GM18907 (cell line): ENCODE measurements around the gene ACRBP.

Experiments
- ATAC-seq: cut with Tn5 transposase; IDR thresholded peaks from one replicate; pipeline ENCODE4 v1.9.1; 2021; ENCODE audit warnings: mild to moderate bottlenecking, moderate library complexity; ENCODE audit not compliant: unreplicated experiment

Gene ACRBP

DNA sequence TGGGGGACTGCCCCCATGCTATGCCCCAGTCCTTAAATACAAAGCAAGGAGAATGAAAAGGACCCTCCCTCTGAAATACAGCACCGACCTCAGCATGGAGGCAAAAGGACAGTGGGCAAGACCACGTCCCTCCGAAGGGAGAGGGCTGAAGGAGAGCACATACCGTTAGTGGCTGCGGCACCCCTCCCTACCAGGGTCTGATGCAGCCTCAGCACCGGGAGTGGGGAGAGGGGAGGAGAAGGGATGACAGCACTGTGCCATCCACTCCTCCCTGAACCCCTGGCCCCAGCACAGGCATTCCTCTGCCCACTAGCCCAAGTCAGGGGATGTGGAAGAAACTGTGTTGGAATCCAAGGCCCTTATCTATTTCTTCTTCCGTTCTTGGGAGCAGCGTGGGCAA lies 3.6 kb upstream of the ACRBP start:
- no peak for ATAC-seq

DNA sequence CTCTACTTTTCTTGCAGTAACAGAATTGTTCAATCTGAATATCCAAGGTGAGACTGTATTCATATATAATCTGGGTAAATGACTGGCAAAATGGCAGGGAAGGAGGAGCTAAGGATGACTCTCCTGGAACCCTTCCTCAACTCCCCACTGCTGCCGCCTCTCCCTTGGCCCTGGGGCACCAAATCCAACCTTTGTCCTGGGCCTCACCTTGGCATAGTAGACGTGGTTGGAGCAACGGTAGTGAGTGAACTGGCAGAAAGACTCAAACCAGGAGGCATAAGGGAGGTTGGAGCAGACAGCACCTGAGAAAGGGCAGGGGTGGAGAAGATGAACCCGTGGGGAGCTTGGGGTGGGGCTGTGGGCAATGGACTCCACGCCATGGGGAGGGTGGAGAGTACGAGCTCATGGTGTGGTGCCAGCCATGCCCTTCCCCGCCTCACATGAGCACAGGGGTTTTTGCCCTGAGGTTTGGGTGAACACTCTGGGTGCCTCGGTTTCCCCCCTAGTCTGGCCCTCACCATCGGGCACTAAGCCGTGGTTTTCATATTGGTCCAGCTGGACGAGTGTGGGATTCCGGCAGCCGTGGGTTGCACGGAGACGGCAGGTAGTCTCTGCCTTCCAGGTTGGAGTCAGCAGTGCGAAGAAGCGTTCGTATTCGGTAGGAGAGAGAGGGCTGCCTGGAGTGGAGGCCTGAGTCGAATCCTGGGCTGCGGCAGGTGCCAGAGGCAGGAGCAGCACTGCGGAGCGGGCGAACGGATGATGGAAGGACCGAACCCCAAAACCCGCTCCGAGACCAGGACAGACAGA lies 753 bp downstream of the ACRBP start:
- no peak for ATAC-seq

DNA sequence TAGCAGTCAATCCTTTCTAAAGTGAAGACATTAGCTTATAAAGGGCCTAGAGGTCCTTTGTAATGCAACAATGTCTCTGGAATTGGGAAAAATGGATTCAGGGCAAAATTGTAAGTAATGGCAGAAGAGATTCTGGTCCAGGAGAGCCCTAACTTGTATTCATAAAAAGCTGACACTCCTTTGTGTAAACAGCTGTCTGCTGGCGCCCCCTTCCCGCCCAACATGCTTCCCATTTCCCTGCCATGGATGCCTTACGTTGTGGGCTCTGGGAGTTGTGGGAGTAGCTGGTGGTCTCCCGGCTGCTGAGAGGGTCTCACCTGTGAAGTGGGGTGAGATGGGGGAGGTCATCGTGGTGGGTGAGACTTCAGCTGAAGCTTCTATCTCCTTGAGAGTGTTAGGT lies 2.3 kb downstream of the ACRBP start:
- no peak for ATAC-seq

DNA sequence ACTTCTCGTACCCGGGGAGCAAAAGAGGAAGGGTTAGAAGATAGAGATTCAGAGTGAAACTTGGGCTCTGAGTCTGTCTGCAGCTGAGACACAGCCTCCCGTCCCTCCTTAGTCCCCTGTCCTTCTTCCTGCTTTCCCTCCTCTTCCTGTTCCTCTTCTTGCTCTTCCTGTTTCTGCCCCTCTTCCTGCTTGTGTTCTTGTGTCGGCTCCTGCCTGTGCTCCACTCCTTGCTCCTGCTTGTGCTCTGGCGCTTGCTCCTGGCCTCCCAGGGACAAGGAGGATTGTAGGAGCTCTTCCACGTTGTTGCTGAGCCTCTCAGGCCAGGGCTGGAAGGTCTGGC lies 3.0 kb downstream of the ACRBP start:
- no peak for ATAC-seq

DNA sequence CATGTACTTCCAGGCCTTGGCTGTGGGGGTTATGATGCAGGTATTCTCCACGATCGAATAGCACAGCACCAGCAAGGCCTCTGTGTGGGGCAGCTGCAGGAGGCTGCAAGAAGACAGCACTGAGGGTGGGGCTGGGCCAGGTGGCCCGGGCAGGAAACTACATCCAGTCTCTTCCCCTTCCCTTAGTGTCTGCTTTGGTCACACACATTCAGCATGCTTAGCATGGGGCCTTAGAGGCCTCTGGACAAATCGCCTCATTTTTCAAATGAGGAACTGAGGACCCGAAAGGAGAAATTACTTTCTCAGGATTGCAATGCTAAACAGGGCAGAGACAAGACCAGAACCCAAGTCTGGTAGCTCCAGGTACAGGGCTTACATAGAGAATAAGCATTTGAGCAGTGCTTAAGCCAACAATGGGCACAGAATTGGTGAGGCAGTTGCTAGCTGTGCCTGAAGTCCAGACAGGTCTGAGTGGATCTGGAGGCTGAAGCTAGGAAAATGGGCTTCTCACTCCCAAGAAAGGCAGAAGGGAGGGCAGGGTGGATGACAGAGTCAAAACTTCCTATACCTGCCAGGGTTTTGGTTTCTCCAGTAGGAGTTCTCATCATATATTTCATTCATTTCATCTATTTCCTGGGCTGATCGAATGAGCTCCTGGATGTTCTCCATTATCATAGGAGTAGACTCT lies 3.5 kb downstream of the ACRBP start:
- no peak for ATAC-seq

DNA sequence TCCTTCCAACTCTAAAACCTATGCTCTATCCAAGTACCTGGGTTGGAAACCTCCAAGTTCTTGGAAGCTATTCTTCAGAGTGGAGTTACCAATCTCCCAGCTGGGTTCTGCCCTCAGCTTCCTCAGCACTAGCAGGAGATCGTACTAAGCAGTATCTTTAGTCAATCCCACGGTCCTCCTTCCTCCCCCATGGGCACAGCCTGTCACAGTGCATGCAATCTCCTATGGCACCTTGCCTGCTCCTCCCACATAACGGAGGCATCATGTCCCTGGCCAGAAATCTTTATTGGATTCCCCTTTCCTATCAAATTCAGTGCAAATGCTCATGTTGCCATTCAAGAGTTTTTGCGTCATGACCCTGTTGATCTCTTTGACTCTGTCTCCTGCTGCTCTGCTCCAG lies 6.1 kb downstream of the ACRBP start:
- no peak for ATAC-seq

DNA sequence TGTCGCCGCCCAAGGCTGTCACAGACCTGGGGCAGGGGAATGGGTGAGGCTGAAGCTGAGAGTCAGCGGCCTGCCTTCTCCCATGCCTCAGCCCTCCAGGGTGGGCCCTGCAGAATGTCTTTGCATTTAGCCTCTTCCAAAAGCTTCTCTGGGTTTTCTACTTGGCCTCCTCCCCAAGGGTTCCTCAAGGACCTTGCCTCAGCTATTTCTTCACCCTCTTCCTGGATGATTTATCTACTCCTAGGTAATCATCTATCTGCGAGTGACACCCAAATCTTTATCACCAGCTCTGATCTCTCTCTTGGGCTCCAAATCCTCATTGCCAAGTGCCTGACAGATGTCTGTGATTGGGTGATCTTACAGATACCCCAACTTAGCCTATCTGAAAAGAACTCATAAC lies 6.7 kb downstream of the ACRBP start:
- ATAC-seq = no peak

DNA sequence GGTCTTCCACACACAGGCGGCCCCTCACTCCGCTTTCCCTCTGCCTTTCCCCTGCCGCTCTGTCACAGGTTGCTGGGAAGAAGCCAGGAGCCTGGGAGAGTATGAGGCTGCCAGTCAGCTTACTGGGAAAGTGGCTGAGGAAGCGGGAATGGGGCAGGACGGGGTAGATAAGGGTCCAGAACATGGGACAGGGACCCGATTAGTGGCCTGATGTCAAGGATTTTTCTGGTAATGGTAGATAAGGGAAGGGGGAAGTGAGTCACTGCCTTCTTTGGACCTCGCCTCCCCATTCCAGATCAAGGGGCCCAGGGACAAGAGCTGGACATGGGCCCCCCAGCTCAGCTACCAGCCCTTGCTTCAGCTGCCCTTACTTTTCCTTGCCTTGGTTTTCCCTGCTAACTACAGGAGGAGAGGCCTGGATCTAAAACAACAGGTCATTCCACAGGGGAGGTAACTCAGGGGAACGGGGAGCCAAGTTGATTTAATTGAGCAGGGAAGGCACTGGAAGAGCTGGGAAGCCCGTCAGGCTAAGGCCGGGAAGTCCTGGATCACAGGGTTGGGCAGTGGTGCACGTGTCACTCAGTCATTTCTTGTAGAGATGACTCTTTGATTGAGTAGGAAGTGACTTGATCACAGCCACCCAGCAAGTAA lies 8.0 kb downstream of the ACRBP start:
- no peak for ATAC-seq

DNA sequence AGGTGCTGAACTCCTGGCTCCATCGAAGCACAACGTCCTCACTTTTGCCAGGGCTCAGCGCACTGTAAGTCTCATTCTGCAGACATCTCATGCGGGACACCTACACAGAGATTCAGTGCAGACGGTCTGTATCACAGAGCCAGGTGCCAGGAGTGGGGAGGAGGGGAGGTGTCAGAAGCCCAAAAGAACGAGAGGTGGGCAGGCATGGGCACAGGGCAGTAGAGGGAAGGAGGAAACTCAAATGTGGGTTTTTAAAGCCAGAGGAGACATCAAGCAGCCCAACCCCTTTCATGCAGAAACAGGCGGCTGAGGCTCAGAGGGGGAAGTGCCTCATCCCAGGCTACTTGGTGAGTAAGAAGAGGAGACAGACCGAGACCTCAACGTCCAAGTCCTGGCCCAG lies 8.9 kb downstream of the ACRBP start:
- ATAC-seq = no peak

DNA sequence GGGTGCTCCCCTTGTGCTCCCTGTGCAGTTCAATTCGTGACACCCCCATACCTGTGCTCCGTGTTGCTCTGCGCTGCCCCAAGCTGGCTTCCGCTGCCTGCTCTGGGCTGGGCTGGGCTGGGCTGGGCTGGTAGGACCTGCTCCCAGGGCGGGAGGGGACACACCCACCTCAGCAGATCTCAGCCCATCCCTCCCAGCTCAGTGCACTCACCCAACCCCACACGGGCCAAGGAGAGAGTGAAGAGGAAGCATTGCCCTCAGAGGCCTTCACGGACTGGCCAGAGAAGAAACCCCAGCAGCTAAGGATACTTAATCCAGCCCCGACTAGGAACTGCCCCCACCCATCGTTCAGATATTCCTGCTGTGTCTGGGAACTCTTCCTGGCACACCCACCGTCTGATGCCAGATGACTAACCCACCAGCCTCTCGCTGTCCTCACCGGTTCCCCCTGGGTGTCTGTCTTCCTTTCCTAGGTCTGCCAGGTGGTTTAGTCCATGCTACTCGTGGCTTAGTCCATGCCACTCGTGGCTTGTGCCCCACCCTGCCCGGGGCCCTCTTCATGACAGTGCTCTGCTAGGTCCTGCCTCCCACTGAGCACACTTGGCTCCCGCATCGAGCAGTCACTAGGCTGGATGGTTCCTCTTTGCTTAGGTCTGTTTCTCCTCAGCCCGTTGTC lies 11.2 kb downstream of the ACRBP start, which contains the start of gene LPAR5:
Gene LPAR5, minus strand, starts transcription at position 104 of the 676 bp plus-strand sequence. CDS start 14,711 bp downstream, outside the sequence.
- peak; percentile 45 for ATAC-seq

DNA sequence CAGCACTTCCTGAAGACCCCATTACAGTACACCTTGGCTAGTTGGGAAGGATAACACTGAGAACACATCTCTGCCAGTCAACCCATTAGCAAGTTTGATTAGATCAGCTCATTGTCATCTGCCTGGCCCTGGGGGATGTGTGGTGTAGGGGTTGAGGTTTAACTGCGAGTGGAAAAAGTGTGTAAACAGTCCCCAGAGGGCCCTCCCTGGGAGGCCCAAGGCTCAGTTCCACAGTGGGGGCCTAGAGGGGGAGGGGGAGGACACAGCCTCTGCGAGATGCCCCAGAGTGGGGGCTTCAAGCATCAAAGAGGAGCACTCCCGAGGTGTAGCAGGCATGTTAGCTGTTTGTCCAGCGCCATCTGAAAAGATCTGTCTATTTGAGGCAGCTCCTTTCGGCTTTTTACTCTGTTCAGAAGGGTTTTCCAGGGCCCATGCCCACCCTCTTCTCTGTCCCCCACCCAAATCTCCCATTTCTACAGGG lies 11.8 kb downstream of the ACRBP start:
- ATAC-seq = peak; percentile 46

DNA sequence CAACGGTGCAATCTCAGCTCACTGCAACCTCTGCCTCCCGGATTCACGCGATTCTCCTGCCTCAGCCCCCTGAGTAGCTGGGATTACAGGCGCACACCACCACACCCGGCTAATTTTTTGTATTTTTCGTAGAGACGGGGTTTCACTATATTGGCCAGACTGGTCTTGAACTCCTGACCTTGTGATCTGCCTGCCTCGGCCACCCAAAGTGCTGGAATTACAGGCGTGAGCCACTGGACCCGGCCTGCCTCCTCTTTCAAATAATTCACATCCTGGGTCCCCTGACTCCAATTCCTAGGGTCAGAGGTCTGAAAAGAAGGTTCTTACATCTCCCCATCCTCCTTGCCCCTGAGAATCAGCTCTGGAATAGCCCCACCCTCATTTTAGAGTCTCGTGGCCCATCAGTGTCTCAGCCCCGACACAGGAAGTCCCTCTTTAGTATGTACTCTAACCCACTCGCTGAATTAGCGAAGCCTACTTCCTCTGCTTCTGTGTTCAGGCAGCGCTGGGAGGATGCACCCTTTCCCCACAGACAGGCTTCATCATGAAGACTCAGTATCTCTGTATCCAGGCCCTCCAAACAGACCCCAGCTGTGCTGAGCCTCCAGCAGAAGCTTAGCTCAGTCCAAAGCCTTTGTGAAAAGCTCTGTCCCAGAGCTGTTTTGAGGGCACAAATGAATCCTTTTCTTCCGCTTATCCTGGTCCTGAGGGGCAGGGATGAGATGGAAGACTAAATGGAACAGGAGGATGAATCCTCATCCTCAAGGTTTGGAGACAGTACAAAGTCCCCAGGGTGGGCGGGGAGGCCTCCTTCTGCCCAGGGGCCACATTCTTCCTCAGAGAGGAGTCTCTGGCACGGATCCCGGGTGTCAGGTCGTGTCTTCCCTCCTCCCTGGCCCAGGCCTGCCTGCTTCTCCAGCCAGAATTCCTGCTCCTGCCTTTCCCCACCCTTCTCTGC lies 14.9 kb downstream of the ACRBP start:
- ATAC-seq = peak; percentile 60

DNA sequence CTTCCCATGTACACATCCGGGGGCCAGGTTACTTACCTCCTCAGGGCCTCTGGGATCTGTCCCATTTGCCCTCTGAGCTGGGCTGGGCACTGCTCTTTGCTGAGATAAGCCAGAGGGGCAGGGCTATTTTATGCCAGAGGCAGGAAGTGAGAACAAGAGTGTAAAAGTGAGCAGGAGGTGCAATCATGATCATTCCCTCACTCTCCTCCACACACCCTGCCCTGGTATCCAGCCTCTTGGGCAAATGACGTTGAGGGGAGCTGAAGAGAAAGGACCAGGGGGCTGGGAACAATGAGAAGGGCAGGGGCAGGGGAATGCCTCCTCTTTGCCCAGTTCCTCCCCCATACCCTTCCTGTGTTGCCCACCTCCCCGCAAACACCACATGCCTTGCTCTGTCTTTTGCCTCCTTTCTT lies 15.7 kb downstream of the ACRBP start:
- ATAC-seq = no peak

DNA sequence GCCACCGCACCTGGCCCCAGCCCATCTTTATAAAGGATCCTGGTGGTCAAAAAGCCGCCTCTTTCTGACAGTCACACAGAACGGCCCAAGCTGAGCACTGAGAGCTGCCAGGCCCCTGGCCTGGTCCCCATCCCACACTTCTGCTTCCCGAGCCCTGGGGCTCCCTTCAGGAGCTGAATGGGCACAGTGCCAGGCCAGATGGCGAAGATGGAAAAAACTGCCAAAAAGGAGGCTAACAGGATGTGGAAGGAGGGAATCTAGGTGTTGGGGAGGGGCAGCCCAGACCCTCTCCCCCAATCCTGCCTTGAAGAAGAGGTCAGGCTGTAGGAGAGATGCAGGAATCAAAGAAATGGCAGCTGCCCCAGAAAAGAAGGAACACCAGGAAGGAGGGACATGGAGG lies 16.5 kb downstream of the ACRBP start:
- ATAC-seq = no peak

DNA sequence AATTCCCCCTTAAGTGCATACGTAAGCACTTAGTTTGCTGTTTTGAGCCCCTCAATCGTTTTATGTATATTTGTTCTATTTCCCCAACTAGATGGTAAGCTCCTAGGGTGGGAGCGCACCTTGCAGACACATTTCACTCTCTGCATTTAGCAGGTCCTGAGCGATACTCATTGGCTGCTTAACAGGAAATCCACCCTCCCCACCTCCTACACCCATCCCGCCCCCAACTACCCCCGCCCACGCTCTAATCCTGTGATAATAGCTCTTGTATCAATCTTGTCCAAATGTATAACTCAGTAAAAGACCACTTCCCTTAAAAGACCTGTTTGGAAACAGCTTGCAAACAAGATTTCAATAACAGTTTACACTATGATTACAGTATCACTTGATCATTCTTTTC lies 19.6 kb downstream of the ACRBP start:
- ATAC-seq = no peak

DNA sequence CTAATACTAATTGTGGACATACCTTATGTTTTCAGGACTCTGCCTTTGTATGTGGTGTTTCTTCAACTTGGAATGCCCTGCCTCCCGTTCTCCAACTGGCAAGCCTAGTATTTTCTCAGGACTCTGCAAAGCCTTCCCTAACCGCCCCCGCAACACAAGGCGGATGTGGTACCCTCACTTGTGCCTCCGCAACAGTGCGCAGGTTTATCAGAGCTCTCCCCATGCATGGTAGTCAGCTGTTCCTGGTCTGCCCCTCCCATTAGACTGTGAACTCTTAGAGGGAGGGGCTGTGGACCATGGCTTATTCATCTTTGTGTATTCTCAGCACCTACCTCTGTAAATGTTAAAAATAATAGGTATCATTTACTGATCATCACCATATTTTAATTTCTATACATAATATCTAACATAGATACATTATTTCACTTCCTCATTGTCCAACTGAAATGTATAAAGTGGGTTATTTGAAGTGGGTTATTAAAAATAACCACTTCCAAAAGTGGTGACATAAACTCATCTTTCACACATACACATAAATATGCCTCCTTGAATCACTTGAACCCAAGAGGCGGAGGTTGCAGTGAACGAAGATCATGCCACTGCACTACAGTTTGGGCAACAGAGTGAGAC lies 20.5 kb downstream of the ACRBP start:
- ATAC-seq = no peak

DNA sequence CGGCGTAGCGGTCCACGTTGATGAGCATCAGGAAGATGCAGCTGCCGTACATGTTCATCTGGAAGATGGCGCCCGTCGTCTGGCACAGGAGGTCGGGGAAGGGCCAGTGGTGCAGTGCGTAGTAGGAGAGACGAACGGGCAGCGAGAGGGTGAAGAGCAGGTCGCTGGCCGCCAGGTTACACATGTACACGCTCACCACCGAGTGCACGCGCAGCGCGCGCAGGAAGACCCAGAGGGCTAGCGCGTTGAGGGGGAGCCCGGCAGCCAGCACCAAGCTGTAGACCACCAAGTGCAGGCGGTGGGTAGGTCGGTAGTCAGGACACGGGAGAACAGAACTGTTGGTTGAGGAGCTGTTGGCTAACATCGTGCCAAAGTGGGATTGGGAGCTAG lies 26.4 kb downstream of the ACRBP start:
- no peak for ATAC-seq

DNA sequence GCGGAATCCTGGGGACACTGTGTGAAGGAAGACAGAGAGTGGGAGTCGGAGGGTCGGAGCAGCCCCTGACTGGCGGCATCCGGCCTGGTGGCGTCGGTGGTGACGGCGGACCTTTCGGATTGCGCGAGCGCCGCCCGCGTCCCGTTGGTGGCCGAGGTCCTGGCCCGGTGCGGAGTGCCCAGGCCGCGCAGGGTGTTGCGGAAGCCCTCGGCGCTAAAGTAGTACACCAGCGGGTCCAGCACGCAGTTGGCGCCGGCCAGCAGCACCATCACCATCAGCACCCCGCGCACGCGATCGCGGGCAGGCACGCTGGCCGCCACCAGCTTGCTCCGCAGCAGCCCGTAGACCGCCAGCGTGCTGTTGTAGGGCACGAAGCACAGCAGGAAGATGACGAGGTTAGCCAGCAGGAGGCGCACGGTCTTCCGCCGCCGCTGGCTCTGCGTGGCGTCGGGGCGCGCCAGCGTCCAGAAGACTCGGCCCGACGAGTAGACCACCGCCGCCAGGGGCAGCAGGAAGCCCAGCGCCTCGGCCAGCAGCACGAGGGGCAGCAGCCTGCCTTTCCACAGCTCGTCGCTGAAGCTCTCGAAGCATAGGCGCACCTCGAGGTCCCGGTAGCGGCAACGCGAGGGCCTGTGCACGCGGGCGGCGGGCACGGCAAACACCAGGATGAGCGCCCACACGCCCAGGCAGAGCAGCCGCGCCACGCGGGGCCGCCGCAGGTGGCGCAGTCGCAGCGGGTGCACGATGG lies 26.9 kb downstream of the ACRBP start:
- no peak for ATAC-seq
